ENCODE data around the gene MSMB.

MSMB gene

GRCh38 chr10:46084321-46085165 lies 38.5 kb upstream of the MSMB start:
- Histone ChIP-seq H3K9me3 (ENCODE audit: control insufficient read depth, insufficient read depth, low read length) (no peaks in the 10 kb centered on the region), H3K4me1 (ENCODE audit: control insufficient read depth, insufficient read depth, low read length) (no peaks in the 10 kb centered on the region), H3K4me3 (ENCODE audit: low read depth, low read length) (no peak overlapping the region), H3K27me3 (ENCODE audit: control insufficient read depth, insufficient read depth, low read length) (no peaks in the 10 kb centered on the region), H3K9ac (ENCODE audit: low read depth, low read length) (no peak overlapping the region), H3K36me3 (ENCODE audit: control insufficient read depth, insufficient read depth, low read length) (no peaks in the 10 kb centered on the region), H3K27ac (ENCODE audit: low read depth, low read length) (no peak overlapping the region)

- Histone ChIP-seq H3K4me1 (ENCODE audit: control insufficient read depth, insufficient read depth, low read length) (no peaks in the 10 kb centered on the region), H3K9ac (ENCODE audit: low read depth, low read length) (no peak overlapping the region), H3K27me3 (ENCODE audit: control insufficient read depth, insufficient read depth, low read length) (no peaks in the 10 kb centered on the region), H3K27ac (ENCODE audit: low read depth, low read length) (no peak overlapping the region), H3K9me3 (ENCODE audit: control insufficient read depth, insufficient read depth, low read length) (no peaks in the 10 kb centered on the region), H3K36me3 (ENCODE audit: control insufficient read depth, insufficient read depth, low read length) (no peaks in the 10 kb centered on the region), H3K4me3 (ENCODE audit: low read depth, low read length) (no peak overlapping the region)
These were observed 34.8 kb upstream of the MSMB start for GRCh38 chr10:46080886-46081285.

GRCh38 chr10:46079831-46080585 lies 33.9 kb upstream of the MSMB start:
- H3K27me3 ChIP-seq (ENCODE audit: control insufficient read depth, insufficient read depth, low read length): no peaks in the 10 kb centered on the region

GRCh38 chr10:46077731-46078413 lies 31.8 kb upstream of the MSMB start:
- Histone ChIP-seq H3K36me3 (ENCODE audit: control insufficient read depth, insufficient read depth, low read length) (no peaks in the 10 kb centered on the region), H3K27me3 (ENCODE audit: control insufficient read depth, insufficient read depth, low read length) (no peaks in the 10 kb centered on the region), H3K9ac (ENCODE audit: low read depth, low read length) (no peak overlapping the region), H3K4me1 (ENCODE audit: control insufficient read depth, insufficient read depth, low read length) (no peaks in the 10 kb centered on the region), H3K27ac (ENCODE audit: low read depth, low read length) (no peak overlapping the region), H3K4me3 (ENCODE audit: low read depth, low read length) (no peak overlapping the region), H3K9me3 (ENCODE audit: control insufficient read depth, insufficient read depth, low read length) (no peaks in the 10 kb centered on the region)

More at GRCh38 chr10:46079831-46080585, 33.9 kb upstream of the MSMB start:
- Histone ChIP-seq H3K4me1 (ENCODE audit: control insufficient read depth, insufficient read depth, low read length) (no peaks in the 10 kb centered on the region), H3K27ac (ENCODE audit: low read depth, low read length) (no peak overlapping the region), H3K9ac (ENCODE audit: low read depth, low read length) (no peak overlapping the region), H3K9me3 (ENCODE audit: control insufficient read depth, insufficient read depth, low read length) (no peaks in the 10 kb centered on the region), H3K4me3 (ENCODE audit: low read depth, low read length) (no peak overlapping the region), H3K36me3 (ENCODE audit: control insufficient read depth, insufficient read depth, low read length) (no peaks in the 10 kb centered on the region)

- no peak overlapping the region for H3K4me3 ChIP-seq (ENCODE audit: low read depth, low read length)
- H3K9ac ChIP-seq (ENCODE audit: low read depth, low read length): no peak overlapping the region
- no peaks in the 10 kb centered on the region for H3K9me3 ChIP-seq (ENCODE audit: control insufficient read depth, insufficient read depth, low read length)
- no peaks in the 10 kb centered on the region for H3K36me3 ChIP-seq (ENCODE audit: control insufficient read depth, insufficient read depth, low read length)
- no peak overlapping the region for H3K27ac ChIP-seq (ENCODE audit: low read depth, low read length)
- H3K4me1 ChIP-seq (ENCODE audit: control insufficient read depth, insufficient read depth, low read length): no peaks in the 10 kb centered on the region
- H3K27me3 ChIP-seq (ENCODE audit: control insufficient read depth, insufficient read depth, low read length): no peaks in the 10 kb centered on the region
These were observed 31.1 kb upstream of the MSMB start for GRCh38 chr10:46077141-46077554.

GRCh38 chr10:46075869-46076268 lies 29.8 kb upstream of the MSMB start:
- Histone ChIP-seq H3K27ac (ENCODE audit: low read depth, low read length) (no peak overlapping the region), H3K9me3 (ENCODE audit: control insufficient read depth, insufficient read depth, low read length) (no peaks in the 10 kb centered on the region), H3K36me3 (ENCODE audit: control insufficient read depth, insufficient read depth, low read length) (no peaks in the 10 kb centered on the region), H3K4me3 (ENCODE audit: low read depth, low read length) (no peak overlapping the region), H3K27me3 (ENCODE audit: control insufficient read depth, insufficient read depth, low read length) (no peaks in the 10 kb centered on the region), H3K4me1 (ENCODE audit: control insufficient read depth, insufficient read depth, low read length) (no peaks in the 10 kb centered on the region), H3K9ac (ENCODE audit: low read depth, low read length) (no peak overlapping the region)

GRCh38 chr10:46074196-46074946 lies 28.3 kb upstream of the MSMB start:
- H3K4me3 ChIP-seq (ENCODE audit: low read depth, low read length): no peak overlapping the region
- no peaks in the 10 kb centered on the region for H3K36me3 ChIP-seq (ENCODE audit: control insufficient read depth, insufficient read depth, low read length)
- H3K9ac ChIP-seq (ENCODE audit: low read depth, low read length): no peak overlapping the region
- H3K4me1 ChIP-seq (ENCODE audit: control insufficient read depth, insufficient read depth, low read length): no peaks in the 10 kb centered on the region
- no peaks in the 10 kb centered on the region for H3K9me3 ChIP-seq (ENCODE audit: control insufficient read depth, insufficient read depth, low read length)
- H3K27me3 ChIP-seq (ENCODE audit: control insufficient read depth, insufficient read depth, low read length): no peaks in the 10 kb centered on the region
- H3K27ac ChIP-seq (ENCODE audit: low read depth, low read length): no peak overlapping the region

- H3K9me3 ChIP-seq (ENCODE audit: control insufficient read depth, insufficient read depth, low read length): no peaks in the 10 kb centered on the region; the same call in 1 of the 2 replicates
- no peak overlapping the region for H3K4me3 ChIP-seq (ENCODE audit: low read depth, low read length)
- H3K9ac ChIP-seq (ENCODE audit: low read depth, low read length): no peak overlapping the region
- H3K4me1 ChIP-seq (ENCODE audit: control insufficient read depth, insufficient read depth, low read length): no peaks in the 10 kb centered on the region
- H3K27me3 ChIP-seq (ENCODE audit: control insufficient read depth, insufficient read depth, low read length): no peaks in the 10 kb centered on the region
- H3K36me3 ChIP-seq (ENCODE audit: control insufficient read depth, insufficient read depth, low read length): no peaks in the 10 kb centered on the region
- no peak overlapping the region for H3K27ac ChIP-seq (ENCODE audit: low read depth, low read length)
These were observed 27.5 kb upstream of the MSMB start for GRCh38 chr10:46073564-46073963.

- Histone ChIP-seq H3K9ac (ENCODE audit: low read depth, low read length) (no peak overlapping the region), H3K27me3 (ENCODE audit: control insufficient read depth, insufficient read depth, low read length) (no peaks in the 10 kb centered on the region), H3K27ac (ENCODE audit: low read depth, low read length) (no peak overlapping the region), H3K4me3 (ENCODE audit: low read depth, low read length) (no peak overlapping the region), H3K36me3 (ENCODE audit: control insufficient read depth, insufficient read depth, low read length) (no peaks in the 10 kb centered on the region), H3K9me3 (ENCODE audit: control insufficient read depth, insufficient read depth, low read length) (no peaks in the 10 kb centered on the region; the same call in 1 of the 2 replicates), H3K4me1 (ENCODE audit: control insufficient read depth, insufficient read depth, low read length) (no peaks in the 10 kb centered on the region)
These were observed 24.7 kb upstream of the MSMB start for GRCh38 chr10:46070749-46071148.

- no peaks in the 10 kb centered on the region; the same call in 1 of the 2 replicates for H3K9me3 ChIP-seq (ENCODE audit: control insufficient read depth, insufficient read depth, low read length)
- H3K27me3 ChIP-seq (ENCODE audit: control insufficient read depth, insufficient read depth, low read length): no peaks in the 10 kb centered on the region
- no peak overlapping the region for H3K4me3 ChIP-seq (ENCODE audit: low read depth, low read length)
- H3K36me3 ChIP-seq (ENCODE audit: control insufficient read depth, insufficient read depth, low read length): no peaks in the 10 kb centered on the region
- no peak overlapping the region for H3K9ac ChIP-seq (ENCODE audit: low read depth, low read length)
- H3K4me1 ChIP-seq (ENCODE audit: control insufficient read depth, insufficient read depth, low read length): no peaks in the 10 kb centered on the region
- no peak overlapping the region for H3K27ac ChIP-seq (ENCODE audit: low read depth, low read length)
These were observed 23.8 kb upstream of the MSMB start for GRCh38 chr10:46069771-46070463.

Measured in HUES48 (cell line).